Adrenal gland (tissue), 12 donors: ENCODE data around the gene PODXL. TPM values are rescaled to one million over a fixed set of nuclear protein-coding genes. Genes with fewer than 3 reads are reported as not detected.

Source experiments
- DNase-seq, 7 donors: peaks; one replicate each; pipeline ENCODE4 v3.0.0-alpha.2; 2019 to 2020
- H3K27ac ChIP-seq, 5 donors: fragments of 200-600 bp; sonication (generic) in 4 of 5; 1 replicate in 3 of 5; 2 replicates in 2 of 5; pipeline versions ENCODE4 v1.5.1 to v1.8.0; 2016 to 2020; ENCODE audit warnings: mild to moderate bottlenecking in 1 of 5
- H3K27me3 ChIP-seq: fragments of 200-600 bp; 2 replicates; pipeline ENCODE4 v1.8.0; 2021
- H3K36me3 ChIP-seq, 2 donors: fragments of 200-600 bp; replicated peaks in 1 of 2; 1 replicate in 1 of 2; 2 replicates in 1 of 2; pipeline versions ENCODE4 v1.5.1 to v1.8.0; 2018 to 2022
- H3K4me1 ChIP-seq, 2 donors: fragments of 200-600 bp; replicated peaks in 1 of 2; 1 replicate in 1 of 2; 2 replicates in 1 of 2; pipeline versions ENCODE4 v1.5.1 to v1.8.0; 2018 to 2021
- H3K4me3 ChIP-seq, 4 donors: fragments of 200-600 bp; sonication (generic) in 3 of 4; one replicate each; pipeline ENCODE4 v1.5.1; 2016 to 2018
- H3K9me3 ChIP-seq, 3 donors: fragments of 200-600 bp; sonication (generic) in 1 of 3; replicated peaks in 1 of 3; 1 replicate in 2 of 3; 2 replicates in 1 of 3; pipeline versions ENCODE4 v1.5.1 to v1.8.0; 2016 to 2021
- POLR2A ChIP-seq, 2 donors: fragments of 450-650 bp; IDR thresholded peaks; one replicate each; pipeline ENCODE4 v1.6.1; 2017; ENCODE audit warnings: antibody characterized with exemption in 2 of 2, mild to moderate bottlenecking in 2 of 2, moderate library complexity in 1 of 2
- WGBS, 4 donors: extraction: QIAGEN DNeasy Blood & Tissue Kit in 2 of 4; methylation state at CpG; one replicate each; pipeline versions ENCODE4 v1.1.5 to v1.1.7; 2013 to 2017; 5-methylcytosine and 5-hydroxymethylcytosine counted together
- intact Hi-C, 2 donors: fragments of 100-400 bp; cut with DNase I; formaldehyde crosslinking; loops; one replicate each; pipeline versions ENCODE4 v1.14.1 to v1.15.0; 2022 to 2023
- polyA plus RNA-seq, 3 donors: library from polyadenylated mRNA; stranded (reverse); fragments of 200-250 nt in 2 of 3; fragments of 350-450 nt in 1 of 3; fragmentation: Illumina TruSeq in 1 of 3; extraction: RNeasy Lipid Tissue Mini Kit (QIAGEN cat#74804) in 1 of 3; gene quantifications; one replicate each; pipeline ENCODE4 v1.2.3, GENCODE V29; 2013 to 2014
- total RNA-seq, 9 donors: library from RNA; depleted of rRNA in 4 of 9; stranded (reverse); fragments of >200 nt in 4 of 9; fragments of 120-200 nt in 1 of 9; fragmentation: NEBNext Ultra II Directional in 1 of 9; extraction: Animal tissue kit (Norgen Biotek cat#: 25700) in 1 of 9; gene quantifications; one replicate each; pipeline versions ENCODE4 v1.1.0 to v1.2.4, GENCODE V29; 2013 to 2023
- TF ChIP-seq, protein P1 (sequence below), 6 experiments: fragments of 450-650 bp in 4 of 6; fragments of 200-600 bp in 2 of 6; sonication (generic) in 1 of 6; IDR thresholded peaks; 1 replicate in 5 of 6; 2 replicates in 1 of 6; pipeline versions ENCODE4 v1.5.1 to v1.8.0; 2016 to 2021; ENCODE audit warnings: antibody characterized with exemption in 6 of 6, mild to moderate bottlenecking in 2 of 6, moderate library complexity in 1 of 6
- donor health status: healthy with polysubstance abuse.
- donor health status: Bipolar disorder and iron deficiency.
- donor health status: DM: yes; HTN: yes; CAD: no.
- donor health status: DM: no; HTN: no; CAD: no.
- donor health status: DM: no; HTN: no; CAD: no.
- donor health status: DM: yes; HTN: yes; CAD: no.

Gene PODXL
- total and polyA plus RNA-seq, 12 donors, result 7.0 to 99.6 (median 35.6) TPM

DNA sequence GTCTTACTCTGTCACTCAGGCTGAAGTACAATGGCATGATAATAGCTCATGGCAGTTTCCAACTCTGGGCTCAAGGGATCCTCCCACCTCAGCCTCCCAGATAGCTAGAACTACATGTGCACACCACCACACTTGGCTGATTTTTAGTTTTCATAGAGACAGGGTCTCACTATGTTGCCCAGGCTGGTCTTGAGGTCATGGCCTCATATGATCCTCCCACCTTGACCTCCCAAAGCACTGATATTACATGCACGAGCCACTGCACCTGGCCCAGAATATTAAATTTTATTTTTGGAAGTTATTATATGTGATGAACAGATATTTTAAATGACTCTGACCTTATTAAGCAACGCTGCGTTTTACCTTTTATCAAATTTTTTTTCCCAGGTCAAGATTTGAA lies 94.4 kb downstream of the PODXL start:
- intact Hi-C loops, result no loop called here
- TF ChIP-seq POLR2A (IDR thresholded peaks at IDR 0.05), result no peak
- TF ChIP-seq, protein P1, sequence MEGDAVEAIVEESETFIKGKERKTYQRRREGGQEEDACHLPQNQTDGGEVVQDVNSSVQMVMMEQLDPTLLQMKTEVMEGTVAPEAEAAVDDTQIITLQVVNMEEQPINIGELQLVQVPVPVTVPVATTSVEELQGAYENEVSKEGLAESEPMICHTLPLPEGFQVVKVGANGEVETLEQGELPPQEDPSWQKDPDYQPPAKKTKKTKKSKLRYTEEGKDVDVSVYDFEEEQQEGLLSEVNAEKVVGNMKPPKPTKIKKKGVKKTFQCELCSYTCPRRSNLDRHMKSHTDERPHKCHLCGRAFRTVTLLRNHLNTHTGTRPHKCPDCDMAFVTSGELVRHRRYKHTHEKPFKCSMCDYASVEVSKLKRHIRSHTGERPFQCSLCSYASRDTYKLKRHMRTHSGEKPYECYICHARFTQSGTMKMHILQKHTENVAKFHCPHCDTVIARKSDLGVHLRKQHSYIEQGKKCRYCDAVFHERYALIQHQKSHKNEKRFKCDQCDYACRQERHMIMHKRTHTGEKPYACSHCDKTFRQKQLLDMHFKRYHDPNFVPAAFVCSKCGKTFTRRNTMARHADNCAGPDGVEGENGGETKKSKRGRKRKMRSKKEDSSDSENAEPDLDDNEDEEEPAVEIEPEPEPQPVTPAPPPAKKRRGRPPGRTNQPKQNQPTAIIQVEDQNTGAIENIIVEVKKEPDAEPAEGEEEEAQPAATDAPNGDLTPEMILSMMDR (IDR thresholded peaks at IDR 0.05), result no peak
- DNase-seq, result no peak
- Histone ChIP-seq H3K4me1 (peaks cover 0 to 5% of the 10 kb centered on the region in 2 donors), H3K4me3 (no peak overlapping the region), H3K9me3 (no peaks in the 10 kb centered on the region), H3K36me3 (peaks cover 0 to 25% of the 10 kb centered on the region in 2 donors), H3K27me3 (no peaks in the 10 kb centered on the region), H3K27ac (no peak overlapping the region)
- WGBS, 4 donors, result 65 to 94% (median 92%) methylated on average over 3 of the region's 3 CpGs

DNA sequence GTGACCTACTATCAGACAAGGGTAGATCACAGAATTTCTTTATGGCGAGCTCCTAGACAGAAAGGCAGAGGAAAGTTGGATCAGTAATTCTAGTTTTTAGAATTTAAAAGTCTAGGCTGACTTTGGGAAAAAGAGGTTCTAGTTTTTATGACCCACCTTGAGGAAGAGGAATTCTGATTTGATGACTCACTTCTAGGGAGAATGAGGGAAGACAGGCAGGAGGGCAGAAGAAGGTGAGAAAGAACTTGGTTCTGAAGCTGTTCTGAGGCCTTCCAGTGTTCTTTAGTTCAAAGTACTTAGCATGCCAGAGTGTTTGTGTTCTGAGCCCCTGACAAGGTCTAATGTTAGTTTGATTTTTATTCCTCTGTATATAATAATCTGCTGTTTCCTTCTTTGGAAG lies 97.2 kb downstream of the PODXL start:
- WGBS, 4 donors, result 95 to 100% (median 98%) methylated on average over 1 of the region's 1 CpG
- no peak for TF ChIP-seq POLR2A (IDR thresholded peaks at IDR 0.05)
- TF ChIP-seq, protein P1 (IDR thresholded peaks at IDR 0.05), result no peak
- Histone ChIP-seq H3K9me3 (no peaks in the 10 kb centered on the region), H3K4me1 (peaks cover 0 to 15% of the 10 kb centered on the region in 2 donors), H3K27me3 (no peaks in the 10 kb centered on the region), H3K36me3 (peaks cover 0 to 12% of the 10 kb centered on the region in 2 donors), H3K27ac (no peak overlapping the region), H3K4me3 (no peak overlapping the region)
- no peak for DNase-seq
- intact Hi-C loops, result no loop called here

DNA sequence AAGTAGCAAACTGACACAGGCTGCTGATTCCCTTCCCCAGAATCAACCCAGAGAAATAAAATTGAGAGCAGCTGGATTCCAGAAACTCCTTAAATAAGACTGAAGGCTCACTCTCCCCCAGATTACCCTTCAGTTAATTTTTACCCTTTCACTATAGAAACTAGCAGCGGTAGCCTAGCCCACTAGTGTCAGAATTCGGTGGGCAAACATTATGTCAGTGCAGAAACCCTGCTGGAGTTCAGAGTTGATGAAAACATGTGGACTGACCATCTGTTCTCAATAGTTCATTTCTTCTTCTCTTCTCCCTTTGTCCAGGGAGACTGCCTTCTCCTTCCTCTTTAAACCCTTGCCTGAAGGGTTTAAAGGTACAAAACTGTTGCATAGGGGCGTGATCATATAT lies 100.1 kb downstream of the PODXL start:
- DNase-seq, result no peak
- intact Hi-C loops, result no loop called here
- no peak overlapping the region for H3K4me3 ChIP-seq
- TF ChIP-seq POLR2A (IDR thresholded peaks at IDR 0.05), result no peak
- TF ChIP-seq, protein P1 (IDR thresholded peaks at IDR 0.05), result no peak
- H3K9me3 ChIP-seq, result no peaks in the 10 kb centered on the region
- H3K4me1 ChIP-seq, result peaks cover 0 to 15% of the 10 kb centered on the region in 2 donors
- H3K36me3 ChIP-seq, result no peaks in the 10 kb centered on the region
- WGBS, 4 donors, result 90 to 96% (median 93%) methylated on average over 3 of the region's 3 CpGs
- no peak overlapping the region for H3K27ac ChIP-seq
- H3K27me3 ChIP-seq, result no peaks in the 10 kb centered on the region

DNA sequence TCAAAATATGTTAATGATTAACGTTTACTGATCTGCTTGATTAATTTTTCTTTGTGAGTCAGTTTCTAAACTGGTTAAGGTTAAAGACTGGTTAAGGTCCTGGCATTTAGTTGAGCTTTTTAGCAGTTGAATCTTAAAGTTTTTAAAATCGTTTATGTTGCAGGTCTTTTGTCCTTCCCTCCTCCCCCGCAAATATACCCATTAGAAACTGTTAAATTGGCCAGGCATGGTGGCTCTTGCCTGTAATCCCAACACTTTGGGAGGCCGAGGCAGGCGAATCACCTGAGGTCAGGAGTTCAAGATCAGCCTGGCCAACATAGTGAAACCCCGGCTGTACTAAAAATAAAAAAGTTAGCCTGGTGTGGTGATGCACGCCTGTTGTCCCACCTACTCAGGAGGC lies 100.9 kb downstream of the PODXL start:
- DNase-seq, result no peak
- no peaks in the 10 kb centered on the region for H3K27me3 ChIP-seq
- WGBS, 4 donors, result 62 to 75% (median 68%) methylated on average over 7 of the region's 7 CpGs
- H3K36me3 ChIP-seq, result no peaks in the 10 kb centered on the region
- peaks cover 0 to 15% of the 10 kb centered on the region in 2 donors for H3K4me1 ChIP-seq
- intact Hi-C loops, result no loop called here
- no peak for TF ChIP-seq POLR2A (IDR thresholded peaks at IDR 0.05)
- TF ChIP-seq, protein P1 (IDR thresholded peaks at IDR 0.05), result no peak
- no peak overlapping the region for H3K27ac ChIP-seq
- H3K4me3 ChIP-seq, result no peak overlapping the region
- H3K9me3 ChIP-seq, result no peaks in the 10 kb centered on the region
